GM10847 (cell line): ENCODE results near the gene GSS.

ENCODE experiments used
- POLR2A ChIP-seq: IDR thresholded peaks from 2 replicates; pipeline ENCODE4 v1.6.1; 2011; ENCODE audit not compliant: insufficient read length; ENCODE audit errors: extremely low read depth

Gene GSS

DNA sequence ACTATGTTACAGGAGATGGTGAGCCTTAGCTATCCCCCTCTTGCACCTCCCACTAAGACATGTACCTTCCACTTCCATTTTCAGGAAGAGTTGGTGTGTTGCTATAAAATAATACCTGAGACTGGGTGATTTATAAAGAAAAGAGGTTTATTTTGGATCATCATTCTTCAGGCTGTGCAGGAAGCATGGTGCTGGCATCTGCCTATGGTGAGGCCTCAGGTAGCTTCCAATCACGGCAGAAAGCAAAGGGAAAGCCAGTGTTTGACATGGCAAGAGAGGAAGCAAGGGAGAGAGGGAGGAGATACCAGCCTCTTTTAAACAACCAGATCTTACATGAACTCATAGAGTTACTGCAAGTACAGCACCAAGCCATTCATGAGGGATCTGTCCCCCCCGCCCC is 32.2 kb downstream of the GSS start:
- no peak for TF ChIP-seq POLR2A

DNA sequence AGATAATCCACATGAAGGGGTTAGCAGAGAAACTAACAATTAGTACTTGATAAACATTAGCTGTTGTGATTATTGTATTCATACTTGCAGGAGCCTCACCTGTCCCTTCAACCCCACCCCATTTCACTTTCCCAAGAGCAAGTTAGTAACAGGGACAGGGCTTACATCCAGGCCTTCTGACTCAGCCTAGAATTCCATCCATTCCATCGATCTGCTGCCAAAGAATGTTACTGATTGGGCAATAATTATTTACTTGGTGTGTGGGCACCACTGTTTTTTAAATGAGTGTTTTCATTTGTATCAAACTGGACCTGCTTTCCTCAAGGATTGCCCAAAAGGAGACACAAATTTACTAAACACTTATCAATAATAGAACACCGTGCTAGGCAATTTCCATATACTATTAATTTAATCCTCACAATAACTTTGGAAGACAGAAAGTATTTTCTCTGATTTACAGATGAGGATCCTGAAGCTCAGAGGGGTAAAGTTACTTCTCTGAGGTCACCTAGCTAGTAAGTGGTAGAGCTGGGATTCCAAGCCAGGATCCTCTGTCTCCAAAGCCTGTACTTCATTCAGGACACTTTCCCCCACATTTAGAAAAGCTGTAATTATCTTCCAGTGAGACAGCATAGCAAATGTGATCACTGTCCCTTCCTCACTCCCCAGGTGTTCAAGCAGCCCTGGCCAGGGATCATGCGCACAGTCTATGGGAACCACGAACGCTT is 32.8 kb downstream of the GSS start:
- TF ChIP-seq POLR2A, result no peak

DNA sequence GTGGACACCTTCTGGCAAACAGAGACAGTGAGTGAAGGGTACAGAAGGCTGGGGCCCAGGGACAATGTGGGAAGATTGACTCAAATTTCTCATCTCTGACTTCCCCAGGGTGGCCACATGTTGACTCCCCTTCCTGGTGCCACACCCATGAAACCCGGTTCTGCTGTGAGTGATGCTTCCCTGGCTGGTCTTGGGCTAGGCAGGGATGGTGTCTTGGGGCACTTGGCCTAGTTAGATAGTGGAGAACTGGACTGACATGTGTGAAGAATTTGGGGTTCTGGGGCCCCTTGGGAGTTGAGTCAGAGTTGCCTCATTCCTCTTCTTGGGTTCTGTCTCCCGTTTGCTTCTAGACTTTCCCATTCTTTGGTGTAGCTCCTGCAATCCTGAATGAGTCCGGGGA is 34.2 kb downstream of the GSS start:
- no peak for TF ChIP-seq POLR2A

DNA sequence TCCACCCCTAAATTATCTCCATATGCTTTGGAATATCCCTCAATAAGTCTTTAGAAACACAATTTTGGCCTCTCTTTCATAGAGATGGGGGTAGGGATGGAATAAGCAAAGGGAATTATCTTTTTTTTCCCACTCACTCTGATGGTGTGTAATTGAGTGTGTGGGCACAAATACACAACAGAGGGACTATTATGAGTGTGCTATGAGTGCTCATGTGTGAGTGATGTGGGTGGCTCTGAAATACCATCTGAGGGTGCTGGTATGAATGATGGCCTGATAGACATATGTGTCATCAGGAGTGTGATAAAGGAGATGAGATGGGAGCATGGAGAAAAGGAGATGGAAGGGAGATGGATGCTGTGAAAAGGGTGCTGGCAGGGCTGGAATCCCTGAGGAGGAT is 35.6 kb downstream of the GSS start:
- no peak for TF ChIP-seq POLR2A

DNA sequence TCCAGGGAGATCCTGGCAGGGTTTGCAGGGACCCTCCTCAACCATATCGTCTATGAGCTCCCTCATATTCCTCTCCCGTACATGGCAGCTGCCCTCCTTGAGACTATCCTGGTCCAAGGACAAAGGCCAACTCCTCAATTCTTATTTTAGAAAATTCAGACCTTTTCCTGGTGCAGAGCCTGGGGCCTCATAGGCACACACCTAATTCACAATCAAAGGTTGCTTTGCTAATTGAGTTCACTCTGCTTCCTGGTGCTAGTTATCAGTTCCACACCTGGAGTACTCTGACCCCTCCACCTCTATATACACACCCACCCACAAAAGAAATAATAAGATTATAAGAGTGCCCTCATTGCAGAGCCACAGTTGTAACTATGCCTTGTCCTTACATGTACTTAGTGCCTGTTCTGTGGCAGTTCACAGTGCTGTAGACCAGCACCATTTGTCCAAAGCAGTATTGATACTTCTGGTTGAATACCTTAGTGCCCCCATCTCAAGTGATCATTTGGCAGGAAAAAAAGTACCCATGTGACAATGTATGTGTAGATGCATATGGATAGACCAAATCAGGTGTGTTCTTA is 38.7 kb downstream of the GSS start:
- TF ChIP-seq POLR2A, result no peak

DNA sequence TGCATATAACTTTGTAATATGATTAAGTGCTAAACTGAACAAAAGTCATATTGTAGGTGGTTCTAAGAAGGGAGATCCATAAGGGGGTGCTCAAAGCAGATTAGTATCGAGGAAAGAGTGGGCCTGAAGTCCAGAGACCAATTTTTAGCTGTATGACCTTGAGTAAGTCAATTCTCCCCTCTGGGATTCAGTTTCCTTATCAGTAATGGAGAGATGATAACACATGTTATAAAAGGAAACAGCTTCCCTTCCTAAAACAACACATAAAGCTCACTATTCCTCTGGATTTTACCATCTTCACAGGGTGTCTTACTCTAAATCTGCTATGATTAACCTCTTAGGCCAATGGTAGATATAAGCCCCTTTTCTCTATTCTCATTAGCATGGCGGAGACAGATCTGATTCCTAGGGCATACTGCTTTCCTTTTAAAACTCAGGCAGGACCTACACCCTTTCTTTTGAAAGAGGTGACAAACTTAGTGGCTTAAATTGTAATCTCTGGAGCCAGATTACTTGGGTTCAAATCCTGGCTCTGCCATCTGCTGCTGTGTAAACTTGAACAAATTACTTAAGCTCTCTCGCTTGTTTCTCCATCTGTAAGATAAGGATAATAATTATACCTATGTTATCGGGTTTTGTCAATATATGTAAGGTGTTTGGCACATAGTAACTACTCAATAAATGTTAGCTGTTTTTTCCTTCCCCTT is 39.7 kb downstream of the GSS start:
- TF ChIP-seq POLR2A, result no peak

DNA sequence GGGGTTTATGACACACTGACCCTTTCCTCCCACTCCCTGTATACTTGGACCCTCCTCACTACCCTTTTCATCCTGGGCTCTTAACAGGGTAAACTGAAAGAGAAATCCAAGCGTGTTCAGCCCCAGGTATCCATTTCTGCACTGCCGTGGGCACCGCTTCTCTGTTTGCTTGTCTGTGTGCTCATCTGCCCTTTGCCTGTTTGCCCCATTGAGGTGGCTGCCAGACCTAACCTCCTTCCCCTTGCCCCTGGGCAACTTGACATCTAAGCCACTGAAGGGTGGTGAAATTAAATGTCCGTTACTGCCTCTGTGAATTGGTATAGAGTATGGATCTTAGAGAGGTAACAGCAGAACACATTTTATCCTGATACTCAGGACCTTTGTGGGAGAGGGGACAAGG is 40.5 kb downstream of the GSS start:
- TF ChIP-seq POLR2A, result no peak

DNA sequence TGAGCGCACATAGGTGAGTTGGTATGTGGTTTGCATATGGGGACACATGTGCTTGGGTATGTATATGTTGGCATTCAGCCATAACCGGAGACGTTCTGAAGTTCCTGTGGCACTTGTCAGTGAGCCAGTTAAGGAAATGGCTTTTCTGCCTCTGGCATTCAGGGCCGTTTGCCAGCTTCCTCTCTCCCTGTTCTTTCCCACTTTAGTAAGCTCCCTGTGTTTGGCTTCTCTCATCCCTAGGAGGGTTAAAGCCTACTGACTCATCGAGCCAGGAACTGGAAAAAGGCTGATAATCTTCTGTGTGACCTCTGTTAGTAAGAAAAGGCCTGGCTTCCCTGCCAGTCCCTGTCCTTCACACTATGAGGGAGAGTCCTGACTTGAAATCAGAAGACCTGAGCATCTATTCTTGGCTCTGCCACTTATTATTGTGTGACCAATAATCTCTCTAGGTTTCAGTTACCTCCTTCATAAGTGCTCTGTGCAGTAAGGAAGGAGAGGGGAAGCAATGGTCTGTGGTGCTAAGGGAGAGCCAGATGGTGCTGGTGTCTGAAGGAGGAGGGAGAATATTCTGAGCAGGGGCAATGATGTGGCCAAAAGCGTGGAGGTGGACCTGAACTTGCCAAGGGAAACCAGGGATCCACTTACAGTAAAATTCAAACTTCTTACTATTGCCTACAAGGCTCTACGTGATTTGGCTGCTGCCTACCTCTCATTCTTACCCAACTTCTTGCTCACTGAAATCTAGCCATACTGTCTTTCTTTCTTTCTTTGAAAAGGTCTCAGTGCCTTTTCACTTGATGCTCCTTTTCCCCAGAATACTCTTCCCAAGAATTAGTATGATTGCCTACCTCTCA is 47.8 kb downstream of the GSS start:
- TF ChIP-seq POLR2A, result no peak

DNA sequence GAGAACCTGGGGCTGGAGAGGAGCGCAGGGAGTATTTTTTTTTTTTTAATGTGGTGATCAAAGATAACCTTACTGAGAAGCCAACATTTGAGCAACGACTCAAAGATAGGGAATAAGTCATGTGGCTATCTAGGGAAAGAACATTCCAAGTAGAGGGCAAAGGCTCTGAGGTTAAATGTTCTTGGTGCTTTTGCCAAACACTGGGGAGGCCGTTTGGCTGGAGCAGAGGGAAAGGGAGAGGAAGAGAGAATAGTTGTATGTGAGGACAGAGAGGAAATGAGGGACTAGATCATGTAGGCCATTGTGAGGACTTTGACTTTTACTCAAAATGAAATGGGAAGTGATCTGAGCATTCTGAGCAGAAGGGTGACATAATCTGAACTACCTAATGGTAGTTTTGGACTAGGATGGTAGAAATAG is 51.4 kb downstream of the GSS start:
- no peak for TF ChIP-seq POLR2A

DNA sequence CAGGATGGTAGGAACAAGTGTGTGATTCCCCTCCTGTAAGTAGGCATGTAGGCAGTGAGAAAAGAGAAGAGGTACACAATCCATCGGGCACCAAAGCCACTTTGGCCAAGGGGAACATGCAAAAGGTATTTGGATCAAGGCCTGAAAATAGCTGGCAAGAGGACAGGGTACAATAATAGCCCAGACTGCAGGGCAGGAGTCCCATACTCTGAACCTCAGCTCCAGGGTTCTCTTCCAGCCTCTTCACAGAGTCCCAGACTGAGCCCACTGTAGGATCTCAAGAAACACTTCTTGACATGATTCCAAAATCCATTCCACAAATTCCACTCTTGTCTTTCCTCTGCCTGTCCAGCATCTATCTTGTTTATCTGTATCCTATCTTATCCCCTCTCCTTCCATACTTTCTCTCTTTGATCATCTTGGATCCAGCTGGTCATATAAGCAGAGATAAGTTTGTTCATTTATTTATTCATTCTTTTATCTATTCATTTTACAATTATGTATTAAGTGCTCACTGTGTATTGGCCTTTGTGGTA is 59.5 kb downstream of the GSS start:
- TF ChIP-seq POLR2A, result no peak

DNA sequence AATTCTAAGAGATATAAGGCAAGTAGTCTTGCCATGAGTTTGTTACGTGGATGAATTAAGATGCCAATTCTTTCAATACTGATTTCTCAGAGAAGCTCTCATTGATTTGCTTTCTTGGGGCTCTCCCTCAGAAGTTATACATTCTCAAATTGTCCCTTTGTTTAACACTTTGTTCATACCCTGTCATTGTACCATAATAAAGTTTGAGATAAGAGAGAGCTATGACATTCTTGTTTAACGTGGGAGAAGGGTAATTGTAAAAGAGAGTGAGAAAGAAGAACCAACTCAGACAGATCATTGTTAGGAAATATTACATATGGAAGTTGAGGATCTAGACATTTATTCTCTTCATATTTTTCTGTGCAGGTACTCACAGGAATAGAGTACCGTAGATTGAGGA is 60.1 kb downstream of the GSS start:
- no peak for TF ChIP-seq POLR2A

DNA sequence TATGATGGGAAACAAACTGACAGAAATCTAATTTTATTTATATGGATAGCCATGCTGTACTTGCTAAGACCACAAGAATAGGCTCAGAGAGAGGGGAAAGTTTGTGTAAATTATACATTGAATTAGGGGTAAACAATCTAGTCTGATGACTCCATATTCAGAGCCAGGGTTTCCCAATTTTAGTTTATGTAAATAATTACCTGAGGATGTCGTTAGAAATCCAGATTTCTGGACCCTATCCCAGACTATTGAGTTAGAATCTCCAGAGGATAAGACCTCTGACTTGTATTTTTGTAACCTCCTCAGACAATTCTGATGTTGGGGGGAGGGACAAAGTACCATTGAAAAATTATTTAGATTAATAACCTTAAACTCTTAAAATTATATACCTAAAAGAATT is 60.9 kb downstream of the GSS start:
- no peak for TF ChIP-seq POLR2A

DNA sequence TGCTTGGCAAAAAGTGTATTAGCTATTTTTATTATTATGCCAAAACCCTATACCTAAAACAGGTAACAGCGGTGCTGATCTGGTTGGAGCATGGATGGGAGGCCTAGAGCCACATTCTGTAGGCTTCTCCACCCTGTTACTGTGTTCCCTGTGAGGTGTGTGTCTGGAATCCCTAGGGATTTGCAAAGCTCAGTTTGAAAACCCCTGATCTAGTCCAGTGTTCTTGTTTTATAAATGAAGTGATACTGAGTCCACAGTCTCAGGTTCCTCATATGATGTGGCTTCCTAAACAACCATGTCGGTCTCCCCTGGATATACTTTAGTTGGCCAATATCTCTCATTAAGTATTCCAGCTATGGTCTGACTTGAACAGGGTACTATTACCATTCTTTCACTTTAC is 62.9 kb downstream of the GSS start:
- no peak for TF ChIP-seq POLR2A

DNA sequence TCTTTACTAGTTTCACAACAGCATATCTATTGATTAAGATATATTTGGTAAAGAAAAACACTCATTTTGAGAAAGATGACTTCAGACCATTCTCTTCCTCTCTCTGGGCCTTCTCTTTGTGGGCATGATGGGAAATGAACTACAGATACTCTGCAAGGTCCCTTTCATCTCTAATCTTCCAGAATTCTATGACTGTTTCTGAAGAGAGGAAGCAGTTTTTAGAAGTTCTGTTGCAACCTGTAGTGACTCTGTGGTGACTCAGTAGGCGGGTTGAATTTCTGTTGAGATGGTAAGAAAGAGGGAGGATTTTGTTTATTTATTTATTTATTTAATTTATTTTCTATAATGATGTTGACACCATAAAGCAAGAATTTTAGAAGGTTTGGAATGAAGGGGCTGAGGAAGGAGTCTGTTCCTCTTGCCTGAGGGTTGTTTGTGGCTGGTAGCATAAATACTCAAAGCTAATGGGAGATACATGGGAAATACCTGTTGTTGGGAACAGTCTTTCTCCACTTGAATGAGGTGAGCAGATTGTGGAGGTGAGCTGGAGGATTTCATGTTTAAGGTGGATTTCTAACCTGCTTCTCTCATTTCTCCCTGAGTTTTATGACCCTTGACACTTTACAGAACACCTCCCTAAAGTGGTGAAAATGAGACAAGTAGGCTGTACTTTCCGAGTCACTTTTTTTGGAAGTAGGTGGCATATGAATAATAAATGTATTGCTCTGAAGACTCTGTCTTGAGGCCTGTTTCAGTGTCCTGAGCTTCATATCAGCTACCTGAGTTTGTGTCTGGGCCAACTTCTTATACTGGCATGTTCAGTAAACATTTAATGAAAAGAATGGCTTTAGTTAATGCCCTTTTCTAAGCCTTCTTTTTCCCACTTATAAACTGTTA is 64.2 kb downstream of the GSS start:
- no peak for TF ChIP-seq POLR2A

DNA sequence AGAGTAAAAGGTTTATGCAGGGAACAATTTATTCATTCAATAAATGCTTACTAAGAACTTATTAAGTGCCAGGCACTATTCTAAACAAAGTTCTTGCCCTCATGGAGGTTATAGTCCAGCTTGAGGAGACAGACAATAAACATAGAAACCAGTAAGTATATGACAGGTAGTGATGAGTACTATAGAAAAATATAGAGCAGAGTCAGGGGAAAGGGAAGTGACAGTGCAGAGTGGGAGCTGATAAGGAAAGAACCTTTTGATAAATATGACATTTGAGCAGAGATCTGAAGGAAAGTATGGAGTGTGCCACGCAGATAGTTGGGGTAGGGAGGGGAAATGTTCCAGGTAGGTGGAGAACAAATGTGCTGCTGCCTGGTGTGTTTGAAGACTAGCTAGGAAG is 67.1 kb downstream of the GSS start:
- no peak for TF ChIP-seq POLR2A

DNA sequence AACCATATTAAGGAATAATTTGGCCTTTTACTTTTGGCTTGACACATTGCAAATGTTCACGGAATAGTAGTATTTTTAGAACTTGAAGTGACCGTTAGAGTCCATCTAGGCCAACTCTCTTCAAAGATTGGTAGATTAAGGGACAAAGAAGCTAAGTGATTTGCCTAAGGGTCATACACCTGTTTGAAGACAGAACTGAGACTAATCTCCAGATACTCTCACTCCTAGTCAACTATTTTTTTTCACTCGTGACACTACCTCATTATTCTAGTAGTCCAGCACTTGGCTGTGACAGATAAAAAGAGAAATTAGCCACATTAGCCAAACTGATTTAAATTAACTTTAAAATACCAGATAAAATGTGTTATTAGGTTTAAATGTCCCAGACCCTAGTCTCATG is 68.6 kb downstream of the GSS start:
- no peak for TF ChIP-seq POLR2A
